HG03521 (cell line): ENCODE data around the gene OR5K3.
"Not testable (repeated sequence)": the region's sequence is repeated elsewhere in the genome, so short reads cannot be mapped to it uniquely, and the experiment has no call there.

Experiments used
- ATAC-seq: cut with Tn5 transposase; IDR thresholded peaks from one replicate; pipeline ENCODE4 v1.9.1; 2021; ENCODE audit warnings: mild to moderate bottlenecking, moderate library complexity; ENCODE audit not compliant: unreplicated experiment

OR5K3 gene

DNA sequence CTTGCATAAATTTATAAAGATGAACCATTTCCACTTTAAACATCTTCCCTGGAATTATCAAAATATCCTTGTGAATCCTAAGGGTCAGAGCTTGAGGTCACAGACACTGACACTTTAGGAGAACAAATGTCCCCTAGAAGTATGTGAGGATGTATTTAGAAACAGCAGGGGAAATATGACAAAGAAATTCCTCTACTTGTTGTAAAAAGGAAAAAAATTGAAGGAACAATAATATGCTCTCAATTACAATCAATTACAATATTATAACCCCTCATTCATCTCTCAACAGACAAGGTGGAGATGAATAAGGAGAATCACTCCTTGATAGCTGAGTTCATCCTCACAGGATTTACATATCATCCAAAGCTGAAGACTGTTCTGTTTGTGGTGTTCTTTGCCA lies at the start of gene OR5K3:
Gene OR5K3 (plus strand): TSS at position 301 of the 400 bp plus-strand sequence. CDS start 0 bp downstream, at position 301.
- no peak for ATAC-seq

DNA sequence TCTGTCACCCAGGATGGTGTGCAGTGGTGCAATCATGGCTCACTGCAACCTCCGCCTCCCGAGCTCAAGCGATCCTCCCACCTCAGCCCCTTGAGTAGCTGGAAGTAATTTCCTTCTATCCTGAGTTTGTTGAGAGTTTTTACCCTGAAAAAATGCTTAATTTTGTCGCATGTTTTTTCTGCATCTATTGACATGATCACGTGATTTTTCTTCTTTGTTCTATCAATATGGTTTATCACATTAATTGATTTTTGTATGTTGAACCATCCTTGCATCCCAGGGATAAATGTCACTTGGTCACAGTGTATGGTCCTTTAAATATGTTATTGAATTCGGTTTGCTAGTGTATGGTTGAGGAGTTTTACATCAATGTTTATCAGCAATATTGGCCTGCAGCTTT lies 48.7 kb upstream of the OR5K3 start:
- no peak for ATAC-seq

- peak; percentile 45 for ATAC-seq
Observed at GRCh38 chr3:98343647-98344507, 46.6 kb upstream of the OR5K3 start.

GRCh38 chr3:98350082-98350481 lies 40.4 kb upstream of the OR5K3 start:
- ATAC-seq: no peak

DNA sequence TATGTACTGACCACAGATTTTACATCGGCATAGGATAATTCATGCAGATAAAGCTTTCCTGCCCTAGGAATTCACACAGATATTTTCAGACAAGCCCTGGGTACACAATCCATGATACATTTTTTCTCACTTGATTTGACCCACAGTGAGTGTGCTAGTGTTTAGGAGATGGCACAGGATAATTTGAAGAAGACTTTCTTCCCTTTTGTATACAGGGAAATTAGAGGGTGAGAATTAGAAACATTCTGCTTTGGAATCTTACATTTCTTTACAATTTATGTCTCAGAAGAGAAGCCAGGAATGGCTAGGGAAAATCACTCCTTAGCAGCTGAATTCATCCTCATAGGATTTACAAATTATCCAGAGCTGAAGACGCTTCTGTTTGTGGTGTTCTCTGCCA lies 36.9 kb upstream of the OR5K3 start, which contains the start of gene OR5K4:
Gene OR5K4 (plus strand): TSS at position 301 of the 400 bp plus-strand sequence. CDS start 0 bp downstream, at position 301.
- ATAC-seq: no peak

DNA sequence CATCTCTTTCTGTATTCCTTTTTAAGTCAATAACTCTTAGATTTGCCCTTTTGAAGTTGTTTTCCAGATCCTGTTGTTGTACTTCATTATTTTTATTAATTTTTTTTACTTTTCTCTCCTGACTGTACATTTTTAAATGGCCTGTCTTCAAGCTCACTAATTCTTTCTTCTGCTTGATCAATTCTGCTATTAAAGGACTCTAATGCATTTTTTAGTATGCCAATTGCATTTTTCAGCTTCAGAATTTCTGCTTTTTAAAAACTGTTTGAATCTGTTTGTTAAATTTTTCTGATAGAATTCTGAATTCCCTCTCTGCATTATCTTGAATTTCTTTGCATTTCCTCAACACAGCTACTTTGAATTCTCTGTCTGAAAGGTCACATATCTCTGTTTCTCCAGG lies 31.2 kb upstream of the OR5K3 start:
- ATAC-seq: no peak

DNA sequence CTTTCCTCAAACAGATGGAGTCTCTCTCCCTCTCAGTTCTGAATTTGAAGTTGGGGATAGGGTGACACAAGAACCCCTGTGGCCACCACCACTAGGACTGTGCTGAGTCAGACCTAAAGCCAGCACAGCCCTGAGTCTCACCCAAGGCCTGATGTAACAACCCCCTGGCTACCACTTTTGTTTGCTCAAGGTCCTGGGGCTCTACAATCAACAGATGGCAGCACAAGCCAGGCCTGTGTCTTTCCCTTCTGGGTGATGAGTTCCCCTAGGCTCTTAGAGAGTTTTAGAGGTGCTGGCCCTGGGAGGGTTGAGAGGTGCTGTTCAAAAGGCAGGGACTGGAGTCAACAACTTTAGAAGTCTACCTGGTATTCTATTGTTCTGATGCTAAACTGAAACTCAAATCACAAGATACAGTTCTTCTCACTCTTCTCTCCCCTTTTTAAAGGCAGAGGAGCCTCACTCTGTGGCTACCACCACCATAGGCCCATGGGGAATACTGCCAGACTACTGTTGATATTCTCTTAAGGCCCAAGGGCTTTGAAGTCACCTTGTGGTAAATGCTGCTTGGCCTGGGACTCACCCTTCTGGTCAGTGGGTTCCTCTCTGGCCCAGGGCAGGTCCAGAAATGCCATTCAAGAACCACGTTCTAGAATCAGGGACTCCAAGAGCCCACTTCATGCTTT lies 30.3 kb upstream of the OR5K3 start:
- ATAC-seq: no peak

DNA sequence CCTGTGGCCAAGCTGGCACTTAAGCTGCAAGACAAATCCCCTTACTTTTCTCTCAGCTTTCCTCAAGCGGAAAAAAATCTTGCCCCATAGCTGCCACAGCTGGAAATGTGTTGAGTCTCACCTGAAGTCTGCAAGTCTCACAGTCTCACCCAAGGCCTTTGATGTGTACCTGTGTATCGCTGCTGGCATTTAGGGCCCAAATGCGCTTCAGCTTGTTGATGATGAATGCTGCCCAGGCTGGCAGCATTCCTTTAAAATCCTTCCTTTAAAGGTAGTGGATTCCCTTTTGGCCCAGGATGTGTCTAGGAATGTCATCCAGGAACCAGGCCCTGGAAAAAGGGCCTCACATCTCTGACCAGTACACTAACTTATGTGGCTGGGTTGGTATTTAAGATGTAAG lies 29.8 kb upstream of the OR5K3 start:
- ATAC-seq: no peak

DNA sequence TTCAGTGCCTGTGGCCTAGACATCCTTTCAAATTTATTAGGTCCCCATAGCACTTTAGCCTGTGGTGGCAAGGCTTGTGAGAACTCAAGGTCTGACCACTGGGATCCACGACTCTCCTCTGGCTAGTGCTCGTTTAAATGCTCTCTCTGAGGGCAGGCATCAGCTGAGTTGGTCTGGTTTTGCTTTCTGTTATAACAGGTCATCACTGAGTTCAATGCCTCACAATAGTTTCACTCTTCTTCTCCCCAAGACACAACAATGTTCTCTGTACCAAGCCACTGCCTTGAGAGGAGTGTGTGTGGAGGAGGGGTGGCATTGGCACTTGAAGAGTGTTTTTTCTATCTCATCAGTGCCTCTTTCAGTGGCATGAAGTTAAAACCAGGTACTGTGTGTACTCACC lies 29.2 kb upstream of the OR5K3 start:
- peak; percentile 51 for ATAC-seq

GRCh38 chr3:98367464-98368246 lies 22.8 kb upstream of the OR5K3 start:
- no peak for ATAC-seq

GRCh38 chr3:98371186-98371585 lies 19.3 kb upstream of the OR5K3 start:
- ATAC-seq: no peak

GRCh38 chr3:98371853-98372252 lies 18.6 kb upstream of the OR5K3 start:
- ATAC-seq: no peak

DNA sequence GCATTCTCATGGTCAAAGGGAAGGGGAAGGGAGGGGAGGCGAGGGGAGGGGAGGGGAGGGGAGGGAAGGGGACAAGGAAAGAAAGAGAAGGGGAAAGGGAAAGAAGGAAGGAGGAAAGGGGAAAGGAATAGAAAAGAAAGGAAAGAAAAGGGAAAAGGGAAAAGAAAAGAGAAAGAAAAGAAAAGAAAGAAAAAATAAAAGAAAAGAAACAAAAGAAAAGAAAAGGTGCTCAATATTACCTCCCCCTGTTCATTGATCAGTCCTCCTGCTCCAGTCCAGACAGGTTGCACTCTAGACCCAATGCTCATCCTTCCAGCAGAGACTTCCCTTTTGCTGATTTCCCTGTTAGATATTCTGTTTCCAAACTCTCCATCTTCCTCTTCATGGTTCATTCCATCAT lies 18.0 kb upstream of the OR5K3 start:
- ATAC-seq: no peak

DNA sequence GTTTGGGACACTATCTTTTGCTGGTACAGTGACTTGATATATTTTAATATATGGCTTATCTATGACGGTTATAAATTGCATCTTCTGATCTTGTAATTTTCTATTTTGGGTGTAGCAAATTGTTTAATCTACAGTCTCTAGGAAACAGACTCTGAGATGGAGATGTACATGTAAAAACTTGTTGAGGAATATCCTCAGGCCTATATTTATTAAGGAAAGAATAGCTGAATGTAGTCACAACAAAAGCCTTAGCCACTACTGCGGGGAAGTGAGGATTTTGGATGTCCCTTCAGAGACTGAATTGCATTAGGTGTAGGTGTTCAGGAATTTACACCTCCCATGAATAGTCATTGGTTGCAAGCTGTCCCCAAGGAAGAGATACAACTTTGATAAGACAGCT lies 13.8 kb upstream of the OR5K3 start:
- no peak for ATAC-seq

GRCh38 chr3:98388147-98388546 lies 2.3 kb upstream of the OR5K3 start:
- no peak for ATAC-seq

DNA sequence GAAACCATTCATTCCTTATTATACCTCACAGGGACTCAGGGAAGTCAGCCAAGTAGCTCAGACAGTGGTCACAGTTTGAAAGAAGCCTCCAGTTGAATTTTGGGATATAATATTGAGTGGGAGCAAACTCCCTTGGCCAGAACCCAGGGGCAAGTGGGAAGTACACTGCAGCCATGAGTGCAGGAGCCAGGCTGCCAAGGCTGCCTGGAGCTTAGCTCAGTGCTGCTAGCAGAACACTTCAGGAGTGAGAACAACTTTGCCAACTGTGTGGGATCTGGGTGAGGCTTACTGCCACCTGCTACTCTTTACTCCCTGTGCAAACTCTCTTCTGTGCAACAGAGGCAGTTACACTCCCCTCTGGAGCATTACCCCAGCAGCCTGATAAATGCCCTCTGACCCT lies 4.6 kb downstream of the OR5K3 start:
- ATAC-seq: no peak

DNA sequence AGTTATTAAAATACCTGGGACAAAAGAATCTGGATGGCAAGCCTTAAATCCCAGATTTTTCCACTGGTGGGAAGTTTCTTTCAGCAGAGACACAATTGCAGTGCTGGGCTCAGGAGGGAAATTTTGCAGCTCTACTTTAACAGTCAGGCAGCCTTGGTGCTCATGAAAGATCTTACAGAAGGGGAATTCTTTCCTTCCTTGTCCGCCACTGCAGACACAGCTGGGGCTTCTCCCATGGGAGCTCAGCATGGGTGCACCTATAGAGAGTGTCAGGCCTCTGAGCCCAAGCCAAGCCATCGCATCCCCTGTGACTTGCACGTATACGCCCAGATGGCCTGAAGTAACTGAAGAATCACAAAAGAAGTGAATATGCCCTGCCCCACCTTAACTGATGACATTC lies 6.0 kb downstream of the OR5K3 start:
- ATAC-seq: not testable (repeated sequence)

DNA sequence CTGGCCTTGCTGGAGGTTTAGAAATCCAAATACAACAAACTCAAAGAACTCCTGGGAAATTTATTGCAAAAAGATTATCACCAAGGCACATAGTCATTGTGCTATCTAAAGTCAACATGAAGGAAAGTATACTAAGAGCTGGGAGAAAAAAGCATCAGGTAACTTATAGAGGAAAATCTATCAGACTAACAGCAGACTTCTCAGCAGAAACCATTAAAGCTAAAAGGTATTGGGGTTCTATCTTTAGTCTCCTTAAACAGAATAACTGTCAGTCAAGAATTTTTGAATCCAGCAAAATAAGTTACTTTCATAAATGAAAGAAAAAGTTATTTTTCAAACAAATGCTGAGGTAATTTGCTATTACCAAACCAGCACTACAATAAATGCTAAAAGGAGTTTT lies 8.0 kb downstream of the OR5K3 start:
- no peak for ATAC-seq

DNA sequence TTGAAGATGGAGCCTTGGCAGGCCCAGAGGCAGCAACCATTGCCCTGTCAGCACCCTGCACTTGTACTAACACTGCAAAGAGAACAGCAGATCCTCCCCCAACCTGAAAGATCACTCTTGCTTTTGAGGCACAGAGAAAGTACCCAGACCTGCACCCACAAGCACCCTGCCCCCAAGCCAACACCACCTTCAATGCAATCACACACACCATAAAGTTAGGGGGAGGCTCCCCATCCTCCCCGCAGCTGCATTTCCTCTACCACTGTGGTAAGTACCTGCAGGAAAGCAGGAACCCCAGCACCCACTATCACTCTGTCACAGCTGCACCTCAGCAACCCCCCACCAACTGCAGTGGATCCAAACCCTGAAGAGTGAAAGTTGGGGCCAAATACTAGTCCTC lies 12.0 kb downstream of the OR5K3 start:
- ATAC-seq: no peak

DNA sequence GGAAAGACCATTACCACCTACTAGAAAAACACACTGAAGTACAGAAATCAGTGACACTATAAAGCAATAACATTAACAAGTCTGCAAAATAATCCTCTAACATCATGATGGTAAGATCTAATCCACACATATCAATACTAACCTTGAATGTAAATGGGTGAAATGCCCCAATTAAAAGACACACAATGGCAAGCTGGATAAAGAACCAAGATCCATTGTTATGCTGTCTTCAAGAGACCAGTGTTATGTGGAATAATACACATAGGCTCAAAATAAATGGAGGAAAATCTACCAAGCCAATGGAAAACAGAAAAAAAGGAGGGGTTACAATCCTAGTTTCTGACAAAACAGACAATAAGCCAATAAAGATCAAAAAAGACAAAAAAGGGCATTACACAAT lies 13.5 kb downstream of the OR5K3 start:
- ATAC-seq: no peak

DNA sequence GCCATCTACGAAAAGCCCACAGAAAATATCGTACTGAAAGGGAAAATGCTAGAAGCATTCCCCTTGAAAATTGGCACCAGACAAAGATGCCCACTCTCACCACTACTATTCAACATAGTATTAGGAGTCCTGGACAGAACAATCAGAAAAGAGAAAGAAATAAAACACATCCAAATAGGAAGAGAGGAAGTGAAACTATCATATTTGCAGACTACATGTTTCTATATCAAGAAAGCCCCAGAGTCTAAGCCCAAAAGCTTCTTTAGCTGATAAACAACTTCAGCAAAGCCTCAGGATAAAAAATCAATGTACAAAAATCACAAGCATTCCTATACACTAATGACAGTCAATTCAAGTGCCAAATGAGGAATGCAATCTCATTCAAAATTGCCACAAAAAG lies 15.6 kb downstream of the OR5K3 start:
- ATAC-seq: no peak
